ENCODE measurements around the gene PGD. TPM values are rescaled to one million over a fixed set of nuclear protein-coding genes. Genes with fewer than 3 reads are reported as not detected.
"Not testable (repeated sequence)": the region's sequence is repeated elsewhere in the genome, so short reads cannot be mapped to it uniquely, and the experiment has no call there.

The PGD gene
- polyA plus RNA-seq, 1 donor from 2014 or later: 108 TPM

DNA sequence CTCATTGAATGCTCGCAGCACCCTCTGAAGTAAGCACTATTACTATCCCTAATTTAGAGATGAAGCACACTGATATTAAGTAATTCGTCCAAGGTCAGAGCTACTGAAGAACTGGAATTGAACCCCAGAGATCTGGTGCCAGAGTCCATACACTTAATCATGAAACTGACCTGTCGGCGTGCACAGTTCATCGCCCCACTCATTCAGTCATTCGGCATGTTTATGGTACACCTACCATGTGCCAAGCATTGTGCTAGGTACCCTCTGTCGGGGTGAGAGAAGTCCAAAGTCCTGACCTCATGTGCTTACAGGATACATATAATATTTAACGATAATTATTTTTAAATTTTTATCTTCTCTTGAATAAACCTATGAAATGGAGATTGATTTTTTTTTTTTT lies 25.8 kb downstream of the PGD start:
- Histone ChIP-seq H3K9ac (ENCODE audit: low read length) (no peak overlapping the region), H2AFZ (ENCODE audit: low read depth, low read length) (no peak overlapping the region), H3K36me3 (ENCODE audit: insufficient read depth, low read length) (no peaks in the 10 kb centered on the region), H4K20me1 (ENCODE audit: insufficient read depth) (no peaks in the 10 kb centered on the region), H3K4me3 (ENCODE audit: low read length) (no peak overlapping the region), H3K9me3 (ENCODE audit: low read length) (no peaks in the 10 kb centered on the region), H3F3A (ENCODE audit: insufficient read depth, low read length, poor library complexity, severe bottlenecking) (no peaks in the 10 kb centered on the region), H3K9me2 (ENCODE audit: insufficient read depth, low read length) (no peaks in the 10 kb centered on the region), H3K79me2 (replicated peaks; ENCODE audit: insufficient read depth, low read length) (no peaks in the 10 kb centered on the region), H3K4me2 (ENCODE audit: low read length) (no peak overlapping the region), H3K27me3 (ENCODE audit: insufficient read depth, low read depth, low read length) (no peaks in the 10 kb centered on the region), H3K27ac (ENCODE audit: low read length) (no peak overlapping the region)
- TF ChIP-seq, protein P1, sequence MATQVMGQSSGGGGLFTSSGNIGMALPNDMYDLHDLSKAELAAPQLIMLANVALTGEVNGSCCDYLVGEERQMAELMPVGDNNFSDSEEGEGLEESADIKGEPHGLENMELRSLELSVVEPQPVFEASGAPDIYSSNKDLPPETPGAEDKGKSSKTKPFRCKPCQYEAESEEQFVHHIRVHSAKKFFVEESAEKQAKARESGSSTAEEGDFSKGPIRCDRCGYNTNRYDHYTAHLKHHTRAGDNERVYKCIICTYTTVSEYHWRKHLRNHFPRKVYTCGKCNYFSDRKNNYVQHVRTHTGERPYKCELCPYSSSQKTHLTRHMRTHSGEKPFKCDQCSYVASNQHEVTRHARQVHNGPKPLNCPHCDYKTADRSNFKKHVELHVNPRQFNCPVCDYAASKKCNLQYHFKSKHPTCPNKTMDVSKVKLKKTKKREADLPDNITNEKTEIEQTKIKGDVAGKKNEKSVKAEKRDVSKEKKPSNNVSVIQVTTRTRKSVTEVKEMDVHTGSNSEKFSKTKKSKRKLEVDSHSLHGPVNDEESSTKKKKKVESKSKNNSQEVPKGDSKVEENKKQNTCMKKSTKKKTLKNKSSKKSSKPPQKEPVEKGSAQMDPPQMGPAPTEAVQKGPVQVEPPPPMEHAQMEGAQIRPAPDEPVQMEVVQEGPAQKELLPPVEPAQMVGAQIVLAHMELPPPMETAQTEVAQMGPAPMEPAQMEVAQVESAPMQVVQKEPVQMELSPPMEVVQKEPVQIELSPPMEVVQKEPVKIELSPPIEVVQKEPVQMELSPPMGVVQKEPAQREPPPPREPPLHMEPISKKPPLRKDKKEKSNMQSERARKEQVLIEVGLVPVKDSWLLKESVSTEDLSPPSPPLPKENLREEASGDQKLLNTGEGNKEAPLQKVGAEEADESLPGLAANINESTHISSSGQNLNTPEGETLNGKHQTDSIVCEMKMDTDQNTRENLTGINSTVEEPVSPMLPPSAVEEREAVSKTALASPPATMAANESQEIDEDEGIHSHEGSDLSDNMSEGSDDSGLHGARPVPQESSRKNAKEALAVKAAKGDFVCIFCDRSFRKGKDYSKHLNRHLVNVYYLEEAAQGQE (IDR thresholded peaks at IDR 0.05; ENCODE audit: borderline replicate concordance): no peak
- TF ChIP-seq, protein P2, sequence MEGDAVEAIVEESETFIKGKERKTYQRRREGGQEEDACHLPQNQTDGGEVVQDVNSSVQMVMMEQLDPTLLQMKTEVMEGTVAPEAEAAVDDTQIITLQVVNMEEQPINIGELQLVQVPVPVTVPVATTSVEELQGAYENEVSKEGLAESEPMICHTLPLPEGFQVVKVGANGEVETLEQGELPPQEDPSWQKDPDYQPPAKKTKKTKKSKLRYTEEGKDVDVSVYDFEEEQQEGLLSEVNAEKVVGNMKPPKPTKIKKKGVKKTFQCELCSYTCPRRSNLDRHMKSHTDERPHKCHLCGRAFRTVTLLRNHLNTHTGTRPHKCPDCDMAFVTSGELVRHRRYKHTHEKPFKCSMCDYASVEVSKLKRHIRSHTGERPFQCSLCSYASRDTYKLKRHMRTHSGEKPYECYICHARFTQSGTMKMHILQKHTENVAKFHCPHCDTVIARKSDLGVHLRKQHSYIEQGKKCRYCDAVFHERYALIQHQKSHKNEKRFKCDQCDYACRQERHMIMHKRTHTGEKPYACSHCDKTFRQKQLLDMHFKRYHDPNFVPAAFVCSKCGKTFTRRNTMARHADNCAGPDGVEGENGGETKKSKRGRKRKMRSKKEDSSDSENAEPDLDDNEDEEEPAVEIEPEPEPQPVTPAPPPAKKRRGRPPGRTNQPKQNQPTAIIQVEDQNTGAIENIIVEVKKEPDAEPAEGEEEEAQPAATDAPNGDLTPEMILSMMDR (IDR thresholded peaks at IDR 0.05; ENCODE audit: poor library complexity, severe bottlenecking): no peak
- no peak for TF ChIP-seq MXI1 (conservative IDR thresholded peaks at IDR 0.05; ENCODE audit: poor library complexity, severe bottlenecking)
- no peak for TF ChIP-seq EP300 (conservative IDR thresholded peaks at IDR 0.05; ENCODE audit: poor library complexity, severe bottlenecking)
- no peak for TF ChIP-seq SMC3 (conservative IDR thresholded peaks at IDR 0.05; ENCODE audit: poor library complexity)
- no peak for TF ChIP-seq EZH2 (IDR thresholded peaks at IDR 0.05; ENCODE audit: borderline replicate concordance, insufficient read depth, low read length, poor library complexity, severe bottlenecking)
- TF ChIP-seq TAF1 (IDR thresholded peaks at IDR 0.05; ENCODE audit: low read depth): no peak
- TF ChIP-seq RAD21 (conservative IDR thresholded peaks at IDR 0.05): no peak
- TF ChIP-seq POLR2AphosphoS5 (IDR thresholded peaks at IDR 0.05): no peak

- not testable (repeated sequence) for H3K36me3 ChIP-seq (ENCODE audit: insufficient read depth, low read length); H3K9me3 ChIP-seq (ENCODE audit: low read length); H3K27ac ChIP-seq (ENCODE audit: low read length); H3K27me3 ChIP-seq (ENCODE audit: insufficient read depth, low read depth, low read length); H3K9me2 ChIP-seq (ENCODE audit: insufficient read depth, low read length); H3F3A ChIP-seq (ENCODE audit: insufficient read depth, low read length, poor library complexity, severe bottlenecking); H3K79me2 ChIP-seq (replicated peaks; ENCODE audit: insufficient read depth, low read length); H2AFZ ChIP-seq (ENCODE audit: low read depth, low read length); H3K4me3 ChIP-seq (ENCODE audit: low read length); H4K20me1 ChIP-seq (ENCODE audit: insufficient read depth); H3K9ac ChIP-seq (ENCODE audit: low read length); H3K4me2 ChIP-seq (ENCODE audit: low read length)
Observed at GRCh38 chr1:10425826-10426534, 27.1 kb downstream of the PGD start.

GRCh38 chr1:10426535-10426848 lies 27.6 kb downstream of the PGD start:
- H3K36me3 ChIP-seq (ENCODE audit: insufficient read depth, low read length); H3F3A ChIP-seq (ENCODE audit: insufficient read depth, low read length, poor library complexity, severe bottlenecking); H2AFZ ChIP-seq (ENCODE audit: low read depth, low read length); H3K4me3 ChIP-seq (ENCODE audit: low read length); H3K4me2 ChIP-seq (ENCODE audit: low read length); H3K27ac ChIP-seq (ENCODE audit: low read length); H3K9ac ChIP-seq (ENCODE audit: low read length); H3K27me3 ChIP-seq (ENCODE audit: insufficient read depth, low read depth, low read length); H3K9me3 ChIP-seq (ENCODE audit: low read length); H3K79me2 ChIP-seq (replicated peaks; ENCODE audit: insufficient read depth, low read length); H4K20me1 ChIP-seq (ENCODE audit: insufficient read depth); H3K9me2 ChIP-seq (ENCODE audit: insufficient read depth, low read length): not testable (repeated sequence)

All from neural cell (in vitro differentiated cells).